Esophagus muscularis mucosa (tissue), 4 donors: ENCODE measurements around the gene CPNE7. TPM values are rescaled to one million over a fixed set of nuclear protein-coding genes. Genes with fewer than 3 reads are reported as not detected.

Source experiments
- DNase-seq: peaks from one replicate; pipeline ENCODE4 v3.0.0-alpha.2; 2017; ENCODE audit errors: extremely low spot score
- H3K27ac ChIP-seq, 4 donors: fragments of 200-600 bp; sonication (generic); replicated peaks in 1 of 4; 1 replicate in 3 of 4; 2 replicates in 1 of 4; pipeline ENCODE4 v1.5.1; 2016 to 2019; ENCODE audit warnings: mild to moderate bottlenecking in 1 of 4
- H3K27me3 ChIP-seq, 4 donors: fragments of 200-600 bp; sonication (generic); one replicate each; pipeline versions ENCODE4 v1.5.1 to v1.6.0; 2016 to 2019
- H3K36me3 ChIP-seq, 4 donors: fragments of 200-600 bp; sonication (generic); one replicate each; pipeline ENCODE4 v1.5.1; 2016 to 2019
- H3K4me1 ChIP-seq, 4 donors: fragments of 200-600 bp; sonication (generic); one replicate each; pipeline ENCODE4 v1.5.1; 2016 to 2019
- H3K4me3 ChIP-seq, 4 donors: fragments of 200-600 bp; sonication (generic); 1 replicate in 2 of 4; 2 replicates in 2 of 4; pipeline ENCODE4 v1.5.1; 2016 to 2019; ENCODE audit warnings: mild to moderate bottlenecking in 4 of 4, moderate library complexity in 1 of 4
- H3K9me3 ChIP-seq, 4 donors: fragments of 200-600 bp; sonication (generic); 1 replicate in 3 of 4; 2 replicates in 1 of 4; pipeline ENCODE4 v1.5.1; 2016 to 2019
- CTCF ChIP-seq, 3 experiments: fragments of 200-600 bp in 2 of 3; fragments of 450-650 bp in 1 of 3; sonication (generic) in 2 of 3; IDR thresholded peaks; one replicate each; pipeline ENCODE4 v1.5.1; 2017 to 2019; ENCODE audit warnings: antibody characterized with exemption in 3 of 3, mild to moderate bottlenecking in 2 of 3, moderate library complexity in 1 of 3
- EP300 ChIP-seq: sonication (generic); formaldehyde crosslinking; IDR thresholded peaks from one replicate; pipeline ENCODE4 v1.6.1; 2017; ENCODE audit warnings: antibody characterized with exemption
- POLR2A ChIP-seq: fragments of 450-650 bp; IDR thresholded peaks from one replicate; pipeline ENCODE4 v1.6.1; 2017; ENCODE audit warnings: antibody characterized with exemption, moderate library complexity, mild to moderate bottlenecking, low read depth
- POLR2AphosphoS5 ChIP-seq, 2 donors: sonication (generic); formaldehyde crosslinking; IDR thresholded peaks; one replicate each; pipeline ENCODE4 v1.6.1; 2017; ENCODE audit warnings: antibody characterized with exemption in 2 of 2
- WGBS: methylation state at CpG from one replicate; pipeline ENCODE4 v1.1.5; 2018; 5-methylcytosine and 5-hydroxymethylcytosine counted together
- intact Hi-C: fragments of 100-400 bp; cut with DNase I; formaldehyde crosslinking; loops from one replicate; pipeline ENCODE4 v1.15.1; 2023
- total RNA-seq, 4 donors: library from RNA; depleted of rRNA; stranded (reverse); fragments of >200 nt; gene quantifications; one replicate each; pipeline versions ENCODE4 v1.1.0 to v1.2.1, GENCODE V29; 2016

The CPNE7 gene
- total RNA-seq, 4 donors from 2014 or later: 0.83 to 1.7 (median 1.4) TPM; not detected in 1

- intact Hi-C loops: no loop called here
- H3K4me1 ChIP-seq: peaks cover 22 to 40% (median 31%) of the 10 kb centered on the region in 4 donors
- peaks cover 6 to 94% (median 35%) of the 10 kb centered on the region in 4 donors for H3K27me3 ChIP-seq
- TF ChIP-seq EP300: no peak
- no peak for TF ChIP-seq POLR2A
- TF ChIP-seq POLR2AphosphoS5 (IDR thresholded peaks at IDR 0.05): no peak
- TF ChIP-seq CTCF (IDR thresholded peaks at IDR 0.05): no peak
- no peaks in the 10 kb centered on the region for H3K36me3 ChIP-seq
- no peak overlapping the region for H3K27ac ChIP-seq
- WGBS: 76% methylated on average over 12 of the region's 19 CpGs
- H3K9me3 ChIP-seq: no peaks in the 10 kb centered on the region
- DNase-seq: no peak
- no peak overlapping the region for H3K4me3 ChIP-seq
These were observed 2.9 kb upstream of the CPNE7 start for GRCh38 chr16:89572485-89573205.

- no peak for DNase-seq
These were observed 1.5 kb upstream of the CPNE7 start for GRCh38 chr16:89573826-89574680.

GRCh38 chr16:89574681-89575246 is 794 bp upstream of the CPNE7 start:
- Histone ChIP-seq H3K36me3 (no peaks in the 10 kb centered on the region), H3K9me3 (no peaks in the 10 kb centered on the region), H3K27me3 (peaks cover 6 to 84% (median 30%) of the 10 kb centered on the region in 4 donors), H3K4me1 (peaks cover 22 to 40% (median 31%) of the 10 kb centered on the region in 4 donors), H3K4me3 (peak overlapping the region; percentile 35 to 49 (median 36)), H3K27ac (no peak overlapping the region)
- intact Hi-C loops: no loop called here
- DNase-seq: no peak
- 0% methylated on average over 7 of the region's 55 CpGs for WGBS
- TF ChIP-seq EP300 (no peak), CTCF (IDR thresholded peaks at IDR 0.05) (peak in 2 of 3 experiments; percentile 36 to 57)

More at GRCh38 chr16:89573826-89574680, 1.5 kb upstream of the CPNE7 start:
- WGBS: 81% methylated on average over 20 of the region's 31 CpGs
- no peaks in the 10 kb centered on the region for H3K36me3 ChIP-seq
- H3K9me3 ChIP-seq: no peaks in the 10 kb centered on the region
- no peak overlapping the region for H3K27ac ChIP-seq
- TF ChIP-seq POLR2AphosphoS5 (IDR thresholded peaks at IDR 0.05) (no peak), CTCF (IDR thresholded peaks at IDR 0.05) (no peak), POLR2A (no peak), EP300 (no peak)
- H3K27me3 ChIP-seq: peaks cover 6 to 92% (median 34%) of the 10 kb centered on the region in 4 donors
- intact Hi-C loops: no loop called here
- peaks cover 22 to 40% (median 31%) of the 10 kb centered on the region in 4 donors for H3K4me1 ChIP-seq
- peak overlapping the region in 3 of 4 donors; percentile 35 to 49 (median 36) for H3K4me3 ChIP-seq

- DNase-seq: no peak
- WGBS: 58% methylated on average over 9 of the region's 89 CpGs
- intact Hi-C loops: no loop called here
- TF ChIP-seq POLR2A (no peak), POLR2AphosphoS5 (IDR thresholded peaks at IDR 0.05) (no peak), EP300 (no peak), CTCF (IDR thresholded peaks at IDR 0.05) (no peak)
- Histone ChIP-seq H3K27me3 (peaks cover 6 to 70% (median 30%) of the 10 kb centered on the region in 4 donors), H3K9me3 (no peaks in the 10 kb centered on the region), H3K4me1 (peaks cover 22 to 40% (median 31%) of the 10 kb centered on the region in 4 donors), H3K36me3 (no peaks in the 10 kb centered on the region), H3K27ac (no peak overlapping the region), H3K4me3 (peak overlapping the region; percentile 35 to 49 (median 36))
These were observed 846 bp downstream of the CPNE7 start for GRCh38 chr16:89576153-89577054.
